Mammary epithelial cell (primary cell): Measurements from ENCODE around the gene MAST4.

Source experiments
- EZH2 ChIP-seq: IDR thresholded peaks from 2 replicates; pipeline ENCODE4 v1.6.1; 2012; ENCODE audit warnings: low read length, inconsistent platforms, borderline replicate concordance
- TF ChIP-seq, protein P1 (sequence below), 2 donors: IDR thresholded peaks in 1 of 2; conservative IDR thresholded peaks in 1 of 2; 2 replicates each; pipeline ENCODE4 v1.5.1; 2011 to 2012; ENCODE audit warnings: inconsistent platforms in 2 of 2, low read length in 2 of 2, mild to moderate bottlenecking in 2 of 2, control low read depth in 1 of 2, low read depth in 1 of 2; ENCODE audit not compliant: insufficient read depth in 1 of 2; ENCODE audit errors: extremely low read depth in 1 of 2

DNA sequence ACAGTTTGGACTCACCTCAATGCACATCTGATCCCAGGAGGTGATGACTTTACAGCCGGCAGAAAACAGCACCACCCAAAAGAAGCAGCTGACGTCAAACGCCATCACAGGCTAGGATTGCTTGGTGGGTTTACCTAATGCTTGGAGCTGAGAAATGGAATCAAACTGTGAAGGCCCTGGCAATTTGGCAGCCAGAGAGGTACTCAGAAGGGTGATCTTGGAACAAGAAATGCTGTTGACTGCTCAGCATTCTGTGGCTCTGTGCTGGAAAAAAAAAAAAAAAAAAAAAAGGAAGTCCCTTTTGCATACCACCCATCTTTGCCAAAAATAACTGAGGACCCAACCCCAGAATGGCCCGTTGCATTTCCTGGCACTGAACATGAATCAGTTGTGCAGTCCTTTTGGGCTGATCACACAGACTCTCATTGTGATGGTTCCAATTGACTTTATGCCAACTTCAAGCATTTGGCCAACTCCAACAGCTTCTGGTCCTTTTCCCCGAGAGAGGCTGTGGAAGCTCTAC lies 600.4 kb downstream of the MAST4 start, which contains the start of gene CD180:
- TF ChIP-seq, protein P1, sequence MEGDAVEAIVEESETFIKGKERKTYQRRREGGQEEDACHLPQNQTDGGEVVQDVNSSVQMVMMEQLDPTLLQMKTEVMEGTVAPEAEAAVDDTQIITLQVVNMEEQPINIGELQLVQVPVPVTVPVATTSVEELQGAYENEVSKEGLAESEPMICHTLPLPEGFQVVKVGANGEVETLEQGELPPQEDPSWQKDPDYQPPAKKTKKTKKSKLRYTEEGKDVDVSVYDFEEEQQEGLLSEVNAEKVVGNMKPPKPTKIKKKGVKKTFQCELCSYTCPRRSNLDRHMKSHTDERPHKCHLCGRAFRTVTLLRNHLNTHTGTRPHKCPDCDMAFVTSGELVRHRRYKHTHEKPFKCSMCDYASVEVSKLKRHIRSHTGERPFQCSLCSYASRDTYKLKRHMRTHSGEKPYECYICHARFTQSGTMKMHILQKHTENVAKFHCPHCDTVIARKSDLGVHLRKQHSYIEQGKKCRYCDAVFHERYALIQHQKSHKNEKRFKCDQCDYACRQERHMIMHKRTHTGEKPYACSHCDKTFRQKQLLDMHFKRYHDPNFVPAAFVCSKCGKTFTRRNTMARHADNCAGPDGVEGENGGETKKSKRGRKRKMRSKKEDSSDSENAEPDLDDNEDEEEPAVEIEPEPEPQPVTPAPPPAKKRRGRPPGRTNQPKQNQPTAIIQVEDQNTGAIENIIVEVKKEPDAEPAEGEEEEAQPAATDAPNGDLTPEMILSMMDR (conservative IDR thresholded peaks at IDR 0.05 in 1 of 2, IDR thresholded peaks at IDR 0.05 in 1 of 2; ENCODE audit: extremely low read depth in 1 of 2, insufficient read depth in 1 of 2, low read depth in 1 of 2, low read length in 2 of 2): no peak
- no peak for TF ChIP-seq EZH2
